HepG2 (cell line): ENCODE results near the gene DPEP1. TPM values are rescaled to one million over a fixed set of nuclear protein-coding genes. Genes with fewer than 3 reads are reported as not detected.
A peak's percentile ranks its signal among the peaks of the same experiment; 100 is the strongest.

Experiments
- FOXP1 ChIP-seq, 2 experiments: fragments of 450-650 bp in 1 of 2; IDR thresholded peaks; 2 replicates each; pipeline ENCODE4 v1.6.1; 2017 to 2018; ENCODE audit warnings: antibody characterized with exemption in 1 of 2
- MED1 ChIP-seq: sonication (generic); formaldehyde crosslinking; IDR thresholded peaks from 2 replicates; pipeline ENCODE4 v1.4.0; 2020; ENCODE audit warnings: missing genetic modification reagents
- RCOR2 ChIP-seq: IDR thresholded peaks from 2 replicates; pipeline ENCODE4 v1.6.1; 2016; ENCODE audit warnings: missing biosample characterization, missing genetic modification reagents
- RFXAP ChIP-seq: sonication (generic); formaldehyde crosslinking; IDR thresholded peaks from 2 replicates; pipeline ENCODE4 v1.4.0; 2020; ENCODE audit warnings: missing genetic modification reagents, borderline replicate concordance
- SMC3 ChIP-seq: IDR thresholded peaks from 2 replicates; pipeline ENCODE4 v1.6.1; 2011; ENCODE audit warnings: low read length, improper control_type of control experiment
- SYNCRIP ChIP-seq: fragments of 200-400 bp; formaldehyde crosslinking; IDR thresholded peaks from 2 replicates; pipeline ENCODE4 v1.6.1; 2018; ENCODE audit warnings: mild to moderate bottlenecking, low read depth, low read length; ENCODE audit not compliant: insufficient read depth
- WIZ ChIP-seq: sonication (generic); formaldehyde crosslinking; IDR thresholded peaks from 2 replicates; pipeline ENCODE4 v1.5.1; 2020; ENCODE audit warnings: mild to moderate bottlenecking, missing genetic modification reagents
- YY1 ChIP-seq: IDR thresholded peaks from 2 replicates; pipeline ENCODE4 v1.6.1; 2011; ENCODE audit warnings: low read length, low read depth, moderate library complexity, mild to moderate bottlenecking; ENCODE audit not compliant: insufficient read depth, insufficient replicate concordance
- ZBTB1 ChIP-seq: sonication (generic); formaldehyde crosslinking; IDR thresholded peaks from 2 replicates; pipeline ENCODE4 v1.4.0; 2020; ENCODE audit warnings: missing genetic modification reagents, borderline replicate concordance
- ZBTB2 ChIP-seq: sonication (generic); formaldehyde crosslinking; IDR thresholded peaks from 2 replicates; pipeline ENCODE4 v1.8.0; 2022; ENCODE audit warnings: low read depth, missing genetic modification reagents
- ZKSCAN8 ChIP-seq: IDR thresholded peaks from 2 replicates; pipeline ENCODE4 v1.6.1; 2016; ENCODE audit warnings: borderline replicate concordance, missing genetic modification reagents, missing compliant biosample characterization
- ZNF317 ChIP-seq: sonication (generic); formaldehyde crosslinking; IDR thresholded peaks from 2 replicates; pipeline ENCODE4 v1.5.0; 2020; ENCODE audit warnings: mild to moderate bottlenecking, missing genetic modification reagents
- ZNF318 ChIP-seq: sonication (generic); formaldehyde crosslinking; IDR thresholded peaks from 2 replicates; pipeline ENCODE4 v1.4.0; 2020; ENCODE audit warnings: mild to moderate bottlenecking, missing genetic modification reagents
- ZNF432 ChIP-seq: sonication (generic); formaldehyde crosslinking; IDR thresholded peaks from 2 replicates; pipeline ENCODE4 v1.5.0; 2020; ENCODE audit warnings: missing genetic modification reagents, mild to moderate bottlenecking, borderline replicate concordance
- ZNF549 ChIP-seq: sonication (generic); formaldehyde crosslinking; IDR thresholded peaks from 2 replicates; pipeline ENCODE4 v1.5.0; 2020; ENCODE audit warnings: missing genetic modification reagents
- ZNF552 ChIP-seq: sonication (generic); formaldehyde crosslinking; IDR thresholded peaks from 2 replicates; pipeline ENCODE4 v1.9.0; 2022; ENCODE audit warnings: missing genetic modification reagents, mild to moderate bottlenecking, borderline replicate concordance
- ZNF703 ChIP-seq: sonication (generic); formaldehyde crosslinking; IDR thresholded peaks from 2 replicates; pipeline ENCODE4 v1.5.1; 2020; ENCODE audit warnings: missing genetic modification reagents, mild to moderate bottlenecking, moderate library complexity, borderline replicate concordance
- polyA plus RNA-seq, 8 experiments: library from polyadenylated mRNA; depleted of rRNA in 3 of 8; stranded (reverse) in 7 of 8; unstranded in 1 of 8; fragments of >200 nt; fragmentation: Illumina TruSeq in 4 of 8; extraction: Trizol in 4 of 8; gene quantifications; 2 replicates each; pipeline versions ENCODE4 v1.2.1 to v1.2.3, GENCODE V29; 2011 to 2016; ENCODE audit warnings: low read depth in 4 of 8, missing spikeins in 1 of 8, mixed read lengths in 1 of 8; ENCODE audit not compliant: insufficient read depth in 1 of 8
- total RNA-seq, 5 experiments: library from RNA; depleted of rRNA; stranded (reverse); fragments of >200 nt; fragmentation: Illumina TruSeq; extraction: Trizol; gene quantifications; 2 replicates each; pipeline ENCODE4 v1.2.3, GENCODE V29; 2016; ENCODE audit warnings: low read depth in 1 of 5
- TF ChIP-seq, protein P1 (sequence below): IDR thresholded peaks from 2 replicates; pipeline ENCODE4 v1.6.1; 2016; ENCODE audit warnings: low read depth

DPEP1 gene
- total and polyA plus RNA-seq, 2 of the 13 experiments (the other 11 are each of a cell fraction or from before 2014, with no cell fraction given) = 37.6 to 52.2 TPM

GRCh38 chr16:89565506-89566372, 47.7 kb upstream of the DPEP1 start (continued):
- TF ChIP-seq WIZ (CRISPR knock-in tag) (no peak), YY1 (peak; percentile 31), ZBTB2 (no peak), ZNF549 (0 out of 2 replicates have a peak, but pooled peaks have one; percentile 45), ZNF317 (no peak), MED1 (peak; percentile 77), RFXAP (CRISPR knock-in tag) (peak; percentile 32; the same call in 1 of the 2 replicates), ZNF552 (CRISPR knock-in tag) (no peak), ZBTB1 (no peak), SMC3 (no peak), ZNF703 (peak; percentile 61; the same call in 1 of the 2 replicates), ZNF432 (no peak), ZNF318 (CRISPR knock-in tag) (0 out of 2 replicates have a peak, but pooled peaks have one; percentile 91), FOXP1 (IDR thresholded peaks at IDR 0.05) (no peak), FOXP1 (CRISPR knock-in tag; IDR thresholded peaks at IDR 0.05) (no peak), ZKSCAN8 (CRISPR knock-in tag) (no peak), RCOR2 (CRISPR knock-in tag) (no peak), SYNCRIP (no peak)
- TF ChIP-seq, protein P1, sequence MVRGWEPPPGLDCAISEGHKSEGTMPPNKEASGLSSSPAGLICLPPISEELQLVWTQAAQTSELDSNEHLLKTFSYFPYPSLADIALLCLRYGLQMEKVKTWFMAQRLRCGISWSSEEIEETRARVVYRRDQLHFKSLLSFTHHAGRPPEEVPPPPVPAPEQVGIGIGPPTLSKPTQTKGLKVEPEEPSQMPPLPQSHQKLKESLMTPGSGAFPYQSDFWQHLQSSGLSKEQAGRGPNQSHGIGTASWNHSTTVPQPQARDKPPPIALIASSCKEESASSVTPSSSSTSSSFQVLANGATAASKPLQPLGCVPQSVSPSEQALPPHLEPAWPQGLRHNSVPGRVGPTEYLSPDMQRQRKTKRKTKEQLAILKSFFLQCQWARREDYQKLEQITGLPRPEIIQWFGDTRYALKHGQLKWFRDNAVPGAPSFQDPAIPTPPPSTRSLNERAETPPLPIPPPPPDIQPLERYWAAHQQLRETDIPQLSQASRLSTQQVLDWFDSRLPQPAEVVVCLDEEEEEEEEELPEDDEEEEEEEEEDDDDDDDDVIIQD (CRISPR knock-in tag) = peak; percentile 51; the same call in 1 of the 2 replicates
